Peyer's patch (tissue), 4 donors: ENCODE results near the gene ZCCHC10. TPM values are rescaled to one million over a fixed set of nuclear protein-coding genes. Genes with fewer than 3 reads are reported as not detected.
"Not testable (repeated sequence)": the region's sequence is repeated elsewhere in the genome, so short reads cannot be mapped to it uniquely, and the experiment has no call there.

Experiments
- DNase-seq, 3 donors: peaks; one replicate each; pipeline ENCODE4 v3.0.0-alpha.2; 2017 to 2019
- H3K27ac ChIP-seq, 4 donors: fragments of 200-600 bp; sonication (generic); one replicate each; pipeline ENCODE4 v1.5.1; 2016 to 2019
- H3K27me3 ChIP-seq, 2 donors: fragments of 200-600 bp; sonication (generic); one replicate each; pipeline ENCODE4 v1.5.1; 2019
- H3K36me3 ChIP-seq, 3 donors: fragments of 200-600 bp; sonication (generic); one replicate each; pipeline ENCODE4 v1.5.1; 2016 to 2019
- H3K4me1 ChIP-seq, 4 donors: fragments of 200-600 bp; sonication (generic); one replicate each; pipeline ENCODE4 v1.5.1; 2016 to 2019
- H3K4me3 ChIP-seq, 4 donors: fragments of 200-600 bp; sonication (generic); 1 replicate in 3 of 4; 2 replicates in 1 of 4; pipeline ENCODE4 v1.5.1; 2016 to 2019; ENCODE audit warnings: mild to moderate bottlenecking in 1 of 4
- H3K9me3 ChIP-seq, 4 donors: fragments of 200-600 bp; sonication (generic); one replicate each; pipeline ENCODE4 v1.5.1; 2016 to 2019; ENCODE audit warnings: mild to moderate bottlenecking in 1 of 4
- POLR2A ChIP-seq, 2 donors: fragments of 450-650 bp; IDR thresholded peaks; one replicate each; pipeline ENCODE4 v1.5.1; 2017; ENCODE audit warnings: antibody characterized with exemption in 2 of 2, mild to moderate bottlenecking in 2 of 2, moderate library complexity in 2 of 2
- total RNA-seq, 4 donors: library from RNA; depleted of rRNA; stranded (reverse); fragments of >200 nt; gene quantifications; one replicate each; pipeline ENCODE4 v1.1.0, GENCODE V29; 2016
- TF ChIP-seq, protein P1 (sequence below), 6 experiments: fragments of 450-650 bp in 4 of 6; fragments of 200-600 bp in 2 of 6; sonication (generic) in 1 of 6; IDR thresholded peaks; one replicate each; pipeline ENCODE4 v1.5.1; 2017 to 2019; ENCODE audit warnings: antibody characterized with exemption in 6 of 6, mild to moderate bottlenecking in 3 of 6, moderate library complexity in 1 of 6

Gene ZCCHC10
- total RNA-seq, 4 donors from 2014 or later, result 8.3 to 22.0 (median 21.7) TPM

DNA sequence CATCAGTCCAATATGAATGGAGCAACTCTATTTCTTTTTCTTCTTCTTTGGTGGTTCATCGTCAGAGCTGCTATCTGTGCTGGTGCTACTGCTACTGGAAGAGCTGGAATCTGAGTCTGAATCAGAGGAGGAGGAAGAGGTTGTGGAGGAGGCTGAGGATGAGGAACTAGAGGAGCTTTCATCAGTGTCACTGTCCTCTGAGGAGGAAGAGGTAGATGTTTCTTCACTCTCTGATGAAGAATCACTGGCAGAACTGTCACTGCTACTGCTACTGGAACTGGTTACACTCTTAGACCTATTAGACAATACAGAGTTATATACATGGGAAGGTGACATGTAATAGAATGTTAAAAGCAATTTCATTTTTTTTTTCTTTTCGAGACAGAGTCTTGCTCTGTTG is 27.8 kb downstream of the ZCCHC10 start:
- no peak for DNase-seq
- Histone ChIP-seq H3K27me3 (no peaks in the 10 kb centered on the region), H3K9me3 (no peaks in the 10 kb centered on the region), H3K27ac (no peak overlapping the region), H3K4me1 (no peaks in the 10 kb centered on the region), H3K36me3 (peaks cover 0 to 38% (median 0%) of the 10 kb centered on the region in 3 donors), H3K4me3 (no peak overlapping the region)
- TF ChIP-seq, protein P1, sequence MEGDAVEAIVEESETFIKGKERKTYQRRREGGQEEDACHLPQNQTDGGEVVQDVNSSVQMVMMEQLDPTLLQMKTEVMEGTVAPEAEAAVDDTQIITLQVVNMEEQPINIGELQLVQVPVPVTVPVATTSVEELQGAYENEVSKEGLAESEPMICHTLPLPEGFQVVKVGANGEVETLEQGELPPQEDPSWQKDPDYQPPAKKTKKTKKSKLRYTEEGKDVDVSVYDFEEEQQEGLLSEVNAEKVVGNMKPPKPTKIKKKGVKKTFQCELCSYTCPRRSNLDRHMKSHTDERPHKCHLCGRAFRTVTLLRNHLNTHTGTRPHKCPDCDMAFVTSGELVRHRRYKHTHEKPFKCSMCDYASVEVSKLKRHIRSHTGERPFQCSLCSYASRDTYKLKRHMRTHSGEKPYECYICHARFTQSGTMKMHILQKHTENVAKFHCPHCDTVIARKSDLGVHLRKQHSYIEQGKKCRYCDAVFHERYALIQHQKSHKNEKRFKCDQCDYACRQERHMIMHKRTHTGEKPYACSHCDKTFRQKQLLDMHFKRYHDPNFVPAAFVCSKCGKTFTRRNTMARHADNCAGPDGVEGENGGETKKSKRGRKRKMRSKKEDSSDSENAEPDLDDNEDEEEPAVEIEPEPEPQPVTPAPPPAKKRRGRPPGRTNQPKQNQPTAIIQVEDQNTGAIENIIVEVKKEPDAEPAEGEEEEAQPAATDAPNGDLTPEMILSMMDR (IDR thresholded peaks at IDR 0.05), result no peak
- TF ChIP-seq POLR2A (IDR thresholded peaks at IDR 0.05), result no peak

DNA sequence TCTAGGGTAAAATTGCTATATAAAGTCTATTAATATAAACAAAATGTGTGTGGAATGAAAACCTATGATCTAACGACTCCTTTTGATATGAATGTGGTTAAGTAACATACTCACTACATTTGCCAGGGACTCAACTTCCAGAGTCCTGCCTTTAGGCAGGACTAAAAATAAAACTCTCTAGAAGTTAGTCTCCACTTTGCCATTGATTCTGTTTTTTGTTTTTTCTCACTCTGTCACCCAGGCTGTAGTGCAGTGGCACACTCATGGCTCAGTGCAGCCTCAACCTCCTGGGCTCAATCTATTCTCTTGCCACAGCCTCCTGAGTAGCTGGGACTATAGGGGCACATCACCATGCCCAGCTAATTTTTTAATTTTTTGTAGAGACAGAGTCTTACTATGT is 30.0 kb downstream of the ZCCHC10 start:
- DNase-seq, result no peak
- H3K4me1 ChIP-seq, result no peaks in the 10 kb centered on the region
- no peaks in the 10 kb centered on the region for H3K9me3 ChIP-seq
- no peak overlapping the region for H3K4me3 ChIP-seq
- no peaks in the 10 kb centered on the region for H3K27me3 ChIP-seq
- no peak overlapping the region for H3K27ac ChIP-seq
- TF ChIP-seq, protein P1 (IDR thresholded peaks at IDR 0.05), result no peak
- TF ChIP-seq POLR2A (IDR thresholded peaks at IDR 0.05), result no peak
- peaks cover 0 to 22% (median 0%) of the 10 kb centered on the region in 3 donors for H3K36me3 ChIP-seq

DNA sequence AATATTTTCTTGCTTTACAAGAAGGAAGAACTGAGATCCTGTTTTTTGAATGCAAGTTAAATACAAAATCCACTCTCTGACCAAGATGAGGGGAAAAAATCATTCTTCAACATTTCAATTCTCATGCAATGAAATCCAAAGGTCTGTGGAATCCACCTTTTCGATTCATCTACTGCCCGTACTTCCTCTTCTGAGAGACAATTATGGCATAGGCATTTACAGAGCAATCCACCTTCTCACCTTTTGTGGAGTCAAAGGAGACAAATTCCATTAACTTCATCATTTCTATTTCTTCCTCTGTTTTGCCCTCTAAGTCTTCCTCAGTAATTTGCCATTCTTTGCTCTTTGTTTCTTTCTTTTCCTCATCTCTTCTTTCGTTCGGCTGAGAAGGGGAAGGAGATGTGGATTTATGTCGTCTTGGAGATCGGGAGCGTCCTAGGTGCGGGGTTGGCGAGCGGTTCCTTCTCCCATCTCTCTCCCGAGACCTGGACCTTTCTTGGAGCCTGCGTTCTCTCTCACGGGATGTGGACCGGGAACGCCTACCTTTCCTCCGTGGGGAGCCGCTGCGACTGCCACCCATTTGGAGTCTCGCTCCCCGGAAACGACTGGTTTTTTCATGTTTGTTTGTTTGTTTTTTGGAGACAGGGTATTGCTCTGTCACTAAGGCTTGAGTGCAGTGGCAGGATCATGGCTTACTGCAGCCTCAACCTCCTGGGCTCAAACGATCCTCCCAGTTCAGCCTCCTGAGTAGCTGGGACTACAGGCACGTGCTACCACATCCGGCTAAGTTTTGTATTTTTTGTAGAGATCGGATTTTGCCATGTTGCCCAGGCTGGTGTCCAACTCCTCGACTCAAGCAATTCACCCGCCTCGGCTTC is 38.6 kb downstream of the ZCCHC10 start:
- H3K27ac ChIP-seq, result no peak overlapping the region
- DNase-seq, result no peak
- H3K27me3 ChIP-seq, result no peaks in the 10 kb centered on the region
- H3K36me3 ChIP-seq, result no peaks in the 10 kb centered on the region
- H3K9me3 ChIP-seq, result no peaks in the 10 kb centered on the region
- no peaks in the 10 kb centered on the region for H3K4me1 ChIP-seq
- no peak overlapping the region for H3K4me3 ChIP-seq
- TF ChIP-seq, protein P1 (IDR thresholded peaks at IDR 0.05), result no peak
- TF ChIP-seq POLR2A (IDR thresholded peaks at IDR 0.05), result no peak

DNA sequence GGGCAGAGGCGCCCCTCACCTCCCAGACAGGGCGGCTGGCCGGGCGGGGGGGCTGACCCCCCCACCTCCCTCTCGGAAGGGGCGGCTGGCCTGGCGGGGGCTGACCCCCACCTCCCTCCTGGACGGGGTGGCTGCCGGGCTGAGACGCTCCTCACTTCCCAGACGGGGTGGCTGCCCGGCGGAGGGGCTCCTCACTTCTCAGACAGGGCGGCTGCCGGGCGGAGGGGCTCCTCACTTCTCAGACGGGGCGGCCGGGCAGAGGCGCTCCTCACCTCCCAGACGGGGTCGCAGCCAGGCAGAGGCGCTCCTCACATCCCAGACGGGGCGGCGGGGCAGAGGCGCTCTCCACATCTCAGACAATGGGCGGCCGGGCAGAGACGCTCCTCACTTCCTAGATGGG is 43.4 kb downstream of the ZCCHC10 start:
- H3K27ac ChIP-seq, DNase-seq, H3K27me3 ChIP-seq, H3K9me3 ChIP-seq, H3K36me3 ChIP-seq, H3K4me3 ChIP-seq, H3K4me1 ChIP-seq: not testable (repeated sequence)

DNA sequence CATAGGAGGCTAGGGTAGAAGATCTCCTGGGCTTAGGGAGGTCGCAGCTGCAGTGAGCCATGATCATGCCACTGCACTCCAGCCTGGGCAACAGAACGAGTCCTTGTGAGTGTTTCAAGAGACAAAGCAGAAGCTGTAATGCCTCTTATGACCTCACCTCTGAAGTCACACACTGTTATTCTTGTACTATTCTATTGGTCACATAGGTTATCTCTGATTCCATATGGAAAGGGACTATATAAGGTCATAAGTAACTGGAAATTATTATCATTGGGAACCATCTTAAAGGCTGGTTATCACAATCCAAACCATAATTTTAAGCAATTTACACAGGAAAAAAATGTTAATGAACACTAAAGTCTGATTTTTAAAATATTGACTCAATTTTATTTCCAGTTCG is 45.1 kb downstream of the ZCCHC10 start:
- no peaks in the 10 kb centered on the region for H3K9me3 ChIP-seq
- no peak overlapping the region for H3K27ac ChIP-seq
- H3K36me3 ChIP-seq, result no peaks in the 10 kb centered on the region
- no peaks in the 10 kb centered on the region for H3K4me1 ChIP-seq
- H3K4me3 ChIP-seq, result no peak overlapping the region
- H3K27me3 ChIP-seq, result no peaks in the 10 kb centered on the region
- DNase-seq, result no peak
- no peak for TF ChIP-seq POLR2A (IDR thresholded peaks at IDR 0.05)
- TF ChIP-seq, protein P1 (IDR thresholded peaks at IDR 0.05), result no peak

DNA sequence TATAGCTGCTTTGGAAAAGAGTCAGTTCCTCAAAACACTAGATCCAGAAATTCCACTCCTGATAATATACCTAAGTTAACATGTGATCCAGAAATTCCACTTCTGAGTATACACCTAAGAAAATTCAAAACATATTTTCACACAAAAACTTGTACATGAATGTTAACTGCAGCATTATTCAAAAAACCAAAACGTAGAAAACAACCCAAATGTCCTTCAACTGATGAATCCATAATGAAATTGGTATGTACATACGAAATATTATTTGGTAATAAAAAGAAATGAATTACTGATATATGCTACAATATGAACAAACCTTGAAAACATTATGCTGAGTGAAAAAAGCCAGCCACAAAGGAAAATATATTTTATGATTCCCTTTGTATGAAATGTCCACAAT is 46.4 kb downstream of the ZCCHC10 start:
- H3K4me1 ChIP-seq, result no peaks in the 10 kb centered on the region
- H3K4me3 ChIP-seq, result no peak overlapping the region
- DNase-seq, result no peak
- H3K36me3 ChIP-seq, result no peaks in the 10 kb centered on the region
- no peak for TF ChIP-seq POLR2A (IDR thresholded peaks at IDR 0.05)
- TF ChIP-seq, protein P1 (IDR thresholded peaks at IDR 0.05), result no peak
- no peaks in the 10 kb centered on the region for H3K9me3 ChIP-seq
- no peaks in the 10 kb centered on the region for H3K27me3 ChIP-seq
- no peak overlapping the region for H3K27ac ChIP-seq
